Endothelial cell of umbilical vein (primary cell): Measurements from ENCODE around the gene MANBA. TPM values are rescaled to one million over a fixed set of nuclear protein-coding genes. Genes with fewer than 3 reads are reported as not detected.

Experiments used
- BruUV-seq: library from RNA; stranded (reverse); fragments of 400-500 nt; replicated peaks from 2 replicates; lab custom pipeline; 2021; lab: Mats Ljungman, UMichigan
- CTCF ChIA-PET: fragments of 300-600, 350-600 bp; sonication (Branson Sonifier 250); formaldehyde crosslinking; loops from one replicate; lab custom pipeline; 2021; ENCODE audit warnings: antibody characterized with exemption, inconsistent platforms; lab: Charles Lee
- POLR2A ChIA-PET: fragments of 300-600, 350-600 bp; sonication (Branson Sonifier 250); formaldehyde crosslinking; loops from one replicate; lab custom pipeline; 2021; ENCODE audit warnings: antibody characterized with exemption, inconsistent platforms; lab: Charles Lee
- DNase-seq: peaks from one replicate; pipeline ENCODE4 v3.0.0-alpha.2; 2011; ENCODE audit warnings: low read depth, low spot score
- FAIRE-seq: peaks from 2 replicates; lab custom pipeline; 2011; peaks lifted over from hg19 to GRCh38; lab: Jason Lieb, UNC
- H2AFZ ChIP-seq: 2 replicates; pipeline ENCODE4 v1.6.0; 2012; ENCODE audit warnings: low read depth, low read length, control low read depth, inconsistent platforms
- H3K27ac ChIP-seq: 2 replicates; pipeline ENCODE4 v1.5.1; 2011; ENCODE audit warnings: low read depth, mild to moderate bottlenecking, control low read depth, low read length, moderate library complexity; ENCODE audit not compliant: insufficient read depth
- H3K27me3 ChIP-seq, 2 experiments: 2 replicates each; pipeline versions ENCODE4 v1.6.0 to v1.6.1; 2011; ENCODE audit warnings: low read length in 2 of 2, mixed read lengths in 1 of 2; ENCODE audit not compliant: control insufficient read depth in 2 of 2, insufficient read depth in 2 of 2
- H3K36me3 ChIP-seq, 2 experiments: 2 replicates in 1 of 2; 3 replicates in 1 of 2; pipeline ENCODE4 v1.5.1; 2011; ENCODE audit warnings: low read length in 2 of 2, mild to moderate bottlenecking in 1 of 2, moderate library complexity in 1 of 2; ENCODE audit not compliant: control insufficient read depth in 2 of 2, insufficient read depth in 2 of 2; ENCODE audit errors: extremely low read depth in 1 of 2
- H3K4me1 ChIP-seq: 3 replicates; pipeline ENCODE4 v1.5.1; 2011; ENCODE audit warnings: mild to moderate bottlenecking, low read length; ENCODE audit not compliant: control insufficient read depth, insufficient read depth; ENCODE audit errors: extremely low read depth
- H3K4me2 ChIP-seq: 2 replicates; pipeline ENCODE4 v1.6.1; 2011; ENCODE audit warnings: low read length, control low read depth, mixed read lengths; ENCODE audit not compliant: insufficient read depth
- H3K4me3 ChIP-seq, 3 experiments: fragments of 200-600 bp in 1 of 3; sonication (generic), shearing (Covaris generic) in 1 of 3; replicated peaks in 1 of 3; 2 replicates each; pipeline ENCODE4 v1.5.1; 2011 to 2016; ENCODE audit warnings: control low read depth in 3 of 3, low read length in 3 of 3, mild to moderate bottlenecking in 2 of 3, inconsistent platforms in 1 of 3, low read depth in 1 of 3, moderate library complexity in 1 of 3; ENCODE audit not compliant: insufficient read depth in 1 of 3
- H3K79me2 ChIP-seq: 2 replicates; pipeline ENCODE4 v1.6.0; 2012; ENCODE audit warnings: low read length, inconsistent platforms; ENCODE audit not compliant: control insufficient read depth, insufficient read depth
- H3K9ac ChIP-seq: replicated peaks from 2 replicates; pipeline ENCODE3; 2011; ENCODE audit warnings: low read length, control low read depth; ENCODE audit not compliant: insufficient read depth; ENCODE audit errors: extremely low read depth
- H3K9me1 ChIP-seq: replicated peaks from 3 replicates; pipeline ENCODE4 v1.6.0; 2011; ENCODE audit warnings: mild to moderate bottlenecking, low read length; ENCODE audit not compliant: control insufficient read depth, insufficient read depth; ENCODE audit errors: extremely low read depth
- H3K9me3 ChIP-seq: replicated peaks from 2 replicates; pipeline ENCODE4 v1.5.1; 2012; ENCODE audit warnings: low read length, inconsistent platforms; ENCODE audit not compliant: control insufficient read depth, insufficient read depth
- H4K20me1 ChIP-seq: replicated peaks from 2 replicates; pipeline ENCODE3; 2011; ENCODE audit warnings: mild to moderate bottlenecking, low read length; ENCODE audit not compliant: control insufficient read depth, insufficient read depth; ENCODE audit errors: extremely low read depth
- CTCF ChIP-seq, 2 donors: IDR thresholded peaks; 1 replicate in 1 of 2; 2 replicates in 1 of 2; pipeline ENCODE4 v1.5.1; 2011; ENCODE audit warnings: low read length in 2 of 2, mild to moderate bottlenecking in 2 of 2, moderate library complexity in 2 of 2, control low read depth in 1 of 2, inconsistent platforms in 1 of 2, low read depth in 1 of 2; ENCODE audit not compliant: insufficient read depth in 1 of 2; ENCODE audit errors: extremely low read depth in 1 of 2
- EZH2 ChIP-seq: IDR thresholded peaks from 2 replicates; pipeline ENCODE4 v1.6.1; 2012; ENCODE audit warnings: borderline replicate concordance, low read depth, mild to moderate bottlenecking, moderate library complexity, low read length, inconsistent platforms; ENCODE audit not compliant: severe bottlenecking
- FOS ChIP-seq: IDR thresholded peaks from 2 replicates; pipeline ENCODE4 v1.6.1; 2011; ENCODE audit warnings: mild to moderate bottlenecking, low read length, moderate library complexity, borderline replicate concordance; ENCODE audit not compliant: insufficient read depth
- GATA2 ChIP-seq: IDR thresholded peaks from 2 replicates; pipeline ENCODE4 v1.7.0; 2011; ENCODE audit warnings: low read depth, mild to moderate bottlenecking, moderate library complexity, mixed read lengths, low read length; ENCODE audit not compliant: insufficient read length, insufficient read depth
- JUN ChIP-seq: IDR thresholded peaks from 2 replicates; pipeline ENCODE4 v1.6.1; 2011; ENCODE audit warnings: borderline replicate concordance, low read depth; ENCODE audit not compliant: insufficient read length, insufficient read depth
- MAX ChIP-seq: IDR thresholded peaks from 2 replicates; pipeline ENCODE4 v1.6.1; 2011; ENCODE audit not compliant: insufficient read depth, insufficient read length
- MYC ChIP-seq: IDR thresholded peaks from one replicate; pipeline ENCODE4 v1.6.1; 2011; ENCODE audit warnings: mild to moderate bottlenecking, low read depth, low read length
- POLR2A ChIP-seq: IDR thresholded peaks from 2 replicates; pipeline ENCODE4 v1.6.1; 2012; ENCODE audit warnings: low read depth, mild to moderate bottlenecking, control low read depth, low read length
- POLR2AphosphoS5 ChIP-seq: IDR thresholded peaks from 2 replicates; pipeline ENCODE4 v1.6.1; 2012; ENCODE audit warnings: low read depth, mild to moderate bottlenecking, control low read depth, low read length, moderate library complexity; ENCODE audit not compliant: insufficient read depth
- dilution Hi-C: fragments of 300-500 bp; cut with MboI; formaldehyde crosslinking; loops from one replicate; pipeline ENCODE4 v1.15.0; 2019; ENCODE audit warnings: low sequenced_read_pairs; ENCODE audit not compliant: extremely low pct_ligation_motif_present
- intact Hi-C: fragments of 100-400 bp; cut with micrococcal nuclease; formaldehyde crosslinking; loops from one replicate; pipeline ENCODE4 v1.10.0; 2022
- polyA plus RNA-seq, 4 experiments: library from polyadenylated mRNA; depleted of rRNA in 3 of 4; stranded (reverse) in 3 of 4; unstranded in 1 of 4; fragments of >200 nt; gene quantifications; 2 replicates each; pipeline versions ENCODE4 v1.2.1 to v1.2.3, GENCODE V29; 2011 to 2012; ENCODE audit warnings: missing spikeins in 1 of 4
- total RNA-seq: library from RNA; stranded (reverse); gene quantifications from 2 replicates; pipeline ENCODE4 v1.2.3, GENCODE V29; 2021

MANBA gene
- total and polyA plus RNA-seq, 2 donors (not counting 3 experiments of a cell fraction or from before 2014, with no cell fraction given), result 5.6 to 7.7 TPM

- dilution Hi-C loops (no loop called here), intact Hi-C loops (loop anchor here (2.0 to 10.0 kb wide), 4 partner anchors 68 to 326 kb away; partner anchors contain the start of gene CISD2)
- Histone ChIP-seq H3K4me3 (peak overlapping the region; percentile 56 to 65 (median 59)), H2AFZ (peak overlapping the region; percentile 95), H3K27me3 (peaks cover 0 to 2% of the 10 kb centered on the region in 2 experiments), H3K27ac (no peak overlapping the region), H3K79me2 (no peaks in the 10 kb centered on the region), H3K9ac (peak overlapping the region; percentile 18), H3K4me1 (peaks cover 17% of the 10 kb centered on the region), H4K20me1 (no peaks in the 10 kb centered on the region), H3K36me3 (no peaks in the 10 kb centered on the region), H3K9me3 (no peaks in the 10 kb centered on the region), H3K9me1 (no peaks in the 10 kb centered on the region), H3K4me2 (peak overlapping the region; percentile 87)
- BruUV-seq, result no TSS peak
- ChIA-PET POLR2A (interaction anchor here (0.6 to 1.5 kb wide), 3 partner anchors 10 to 66 kb away, joined by 4 read pairs; partner anchors contain the start of gene UBE2D3), CTCF (interaction anchor here (0.7 to 2.5 kb wide), 4 partner anchors 12 to 271 kb away, joined by 3 to 15 read pairs (median 4); no protein-coding TSS in a partner anchor)
- no peak for TF ChIP-seq EZH2
- TF ChIP-seq POLR2A, result no peak
- TF ChIP-seq POLR2AphosphoS5, result no peak
- TF ChIP-seq GATA2, result no peak
- TF ChIP-seq JUN, result no peak
- TF ChIP-seq MAX, result no peak
- no peak for TF ChIP-seq FOS
- TF ChIP-seq CTCF (IDR thresholded peaks at IDR 0.05; ENCODE audit: extremely low read depth in 1 of 2, insufficient read depth in 1 of 2, low read depth in 1 of 2, low read length in 2 of 2), result no peak
- no peak for TF ChIP-seq MYC
- DNase-seq (peak; percentile 51), FAIRE-seq (peak; percentile 8)
These were observed 531 bp upstream of the MANBA start for GRCh38 chr4:102761296-102761701.
